T follicular helper cell (primary cell): ENCODE measurements around the gene ZNF467.

Experiments used
- DNase-seq: peaks from one replicate; pipeline ENCODE4 v3.0.0-alpha.2; 2020; ENCODE audit warnings: low read depth

The ZNF467 gene

GRCh38 chr7:149770728-149771636, 2.4 kb downstream of the ZNF467 start:
- no peak for DNase-seq

- DNase-seq = no peak
These were observed 3.5 kb downstream of the ZNF467 start for GRCh38 chr7:149769915-149770314.

GRCh38 chr7:149768931-149769330, 4.5 kb downstream of the ZNF467 start:
- DNase-seq = no peak

GRCh38 chr7:149767068-149767467, 6.3 kb downstream of the ZNF467 start:
- DNase-seq = no peak

- DNase-seq = no peak
These were observed 7.2 kb downstream of the ZNF467 start for GRCh38 chr7:149766135-149766675.

- DNase-seq = no peak
These were observed 7.8 kb downstream of the ZNF467 start for GRCh38 chr7:149765399-149766121.

GRCh38 chr7:149764481-149765398, 8.6 kb downstream of the ZNF467 start:
- DNase-seq = no peak

GRCh38 chr7:149763563-149764240, 9.7 kb downstream of the ZNF467 start:
- no peak for DNase-seq

- no peak for DNase-seq
These were observed 10.8 kb downstream of the ZNF467 start for GRCh38 chr7:149762610-149763009.

GRCh38 chr7:149762089-149762488, 11.3 kb downstream of the ZNF467 start:
- no peak for DNase-seq

- no peak for DNase-seq
These were observed 12.1 kb downstream of the ZNF467 start for GRCh38 chr7:149761307-149761706.

- no peak for DNase-seq
These were observed 12.8 kb downstream of the ZNF467 start for GRCh38 chr7:149760538-149760937.

- DNase-seq = no peak
These were observed 14.1 kb downstream of the ZNF467 start for GRCh38 chr7:149759093-149759860.

GRCh38 chr7:149753375-149754233, 19.8 kb downstream of the ZNF467 start:
- no peak for DNase-seq

- no peak for DNase-seq
These were observed 20.7 kb downstream of the ZNF467 start for GRCh38 chr7:149752646-149753045.

- no peak for DNase-seq
These were observed 22.2 kb downstream of the ZNF467 start for GRCh38 chr7:149751043-149751775.

GRCh38 chr7:149750122-149750845, 23.1 kb downstream of the ZNF467 start:
- DNase-seq = no peak
